HTR-8/SVneo (cell line): Measurements from ENCODE around the gene EDA.
A peak's percentile ranks its signal among the peaks of the same experiment; 100 is the strongest.
"Not testable (repeated sequence)": the region's sequence is repeated elsewhere in the genome, so short reads cannot be mapped to it uniquely, and the experiment has no call there.

ENCODE experiments used
- DNase-seq: peaks from one replicate; pipeline ENCODE4 v3.0.0; 2011; ENCODE audit warnings: low spot score, mixed read lengths; ENCODE audit not compliant: insufficient read length
- FAIRE-seq: peaks from 2 replicates; lab custom pipeline; 2011; peaks lifted over from hg19 to GRCh38; lab: Jason Lieb, UNC

The EDA gene

GRCh38 chrX:69919749-69920148 is 303.8 kb downstream of the EDA start:
- DNase-seq (no peak), FAIRE-seq (no peak)

DNA sequence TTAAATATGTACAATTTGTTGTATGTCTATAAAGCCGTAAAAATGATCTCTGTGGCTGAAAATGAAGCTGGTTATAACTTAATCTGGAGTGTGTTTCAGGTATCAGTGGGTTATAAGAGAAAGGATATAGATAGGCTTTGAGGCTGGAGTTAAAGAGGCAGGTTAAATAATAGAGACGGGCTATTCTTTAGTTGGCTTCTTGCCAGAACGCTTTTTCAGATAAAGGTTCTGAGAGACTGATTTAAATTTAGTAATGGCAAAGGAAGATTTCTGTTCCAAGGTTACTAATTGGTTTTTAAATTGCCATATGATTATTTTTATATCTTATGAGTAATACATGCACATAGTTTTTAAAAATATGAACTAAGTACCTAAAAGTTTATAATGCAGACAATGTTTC is 316.4 kb downstream of the EDA start:
- DNase-seq (no peak), FAIRE-seq (no peak)

DNA sequence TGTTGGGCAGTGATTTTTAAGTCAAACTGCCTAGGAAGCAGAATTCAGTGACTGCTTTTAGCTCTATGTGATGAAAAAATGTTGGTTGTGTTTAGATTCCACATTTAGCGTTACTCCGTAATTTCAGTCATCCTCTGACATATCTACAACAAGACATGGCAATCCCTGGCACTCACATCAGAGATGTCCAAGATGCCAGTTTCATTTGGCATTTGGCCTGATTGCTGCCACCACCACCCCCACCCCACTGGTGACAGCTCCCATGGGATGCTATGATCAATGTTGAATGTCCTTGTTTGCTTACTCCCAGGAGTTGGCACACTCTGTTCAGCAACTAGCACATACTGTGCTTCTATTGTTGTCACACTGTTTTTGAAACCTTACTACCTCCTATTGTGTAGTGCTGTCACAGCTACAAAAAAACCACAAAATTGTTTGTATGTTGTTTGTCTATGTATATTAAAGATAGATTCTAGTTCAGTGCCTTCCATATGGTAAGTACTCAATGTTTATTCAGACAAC is 332.4 kb downstream of the EDA start:
- DNase-seq (no peak), FAIRE-seq (peak; percentile 55)

DNA sequence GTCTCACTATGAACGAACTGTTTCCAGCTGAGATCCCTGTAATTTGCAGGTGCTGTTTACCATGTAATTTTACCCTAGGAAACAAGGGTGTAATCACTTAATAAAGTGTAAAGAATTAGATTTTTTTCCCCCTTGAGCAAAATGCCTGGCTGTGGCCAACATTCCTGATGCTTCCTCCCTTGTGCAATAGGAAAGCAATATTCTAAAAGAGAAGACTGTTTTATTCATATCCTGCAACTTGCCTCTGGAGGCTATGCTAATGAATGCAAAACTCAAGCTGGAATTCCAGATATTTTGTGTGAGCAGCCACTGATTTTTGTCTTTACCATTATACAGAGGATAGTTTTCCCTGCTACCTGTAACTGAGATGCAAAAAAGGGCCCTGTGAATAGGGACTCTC is 335.8 kb downstream of the EDA start:
- no peak for DNase-seq
- FAIRE-seq: no peak

DNA sequence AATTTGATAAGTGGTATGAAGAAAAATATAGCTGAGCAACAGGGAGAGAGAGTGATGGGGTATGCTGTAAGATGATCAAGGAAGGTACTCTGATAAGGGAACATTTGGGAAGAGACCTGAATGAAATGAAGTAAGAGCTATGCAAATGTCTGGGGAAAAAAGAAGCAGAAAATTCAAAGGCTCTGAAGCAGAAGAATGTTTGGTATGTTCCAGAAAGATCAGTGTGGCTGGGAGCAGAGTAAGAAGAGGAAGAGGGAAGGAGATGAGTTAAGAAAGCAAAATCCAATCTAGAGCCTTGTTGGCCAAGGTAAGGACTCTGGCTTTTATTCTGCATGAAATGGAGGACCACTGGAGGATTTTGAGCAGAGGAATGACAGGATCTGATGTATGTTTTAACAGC is 343.8 kb downstream of the EDA start:
- FAIRE-seq: no peak
- DNase-seq: no peak

GRCh38 chrX:69961365-69962072 is 345.6 kb downstream of the EDA start:
- DNase-seq (no peak), FAIRE-seq (peak; percentile 31)

GRCh38 chrX:69968950-69969349 is 353.0 kb downstream of the EDA start:
- DNase-seq (no peak), FAIRE-seq (no peak)

DNA sequence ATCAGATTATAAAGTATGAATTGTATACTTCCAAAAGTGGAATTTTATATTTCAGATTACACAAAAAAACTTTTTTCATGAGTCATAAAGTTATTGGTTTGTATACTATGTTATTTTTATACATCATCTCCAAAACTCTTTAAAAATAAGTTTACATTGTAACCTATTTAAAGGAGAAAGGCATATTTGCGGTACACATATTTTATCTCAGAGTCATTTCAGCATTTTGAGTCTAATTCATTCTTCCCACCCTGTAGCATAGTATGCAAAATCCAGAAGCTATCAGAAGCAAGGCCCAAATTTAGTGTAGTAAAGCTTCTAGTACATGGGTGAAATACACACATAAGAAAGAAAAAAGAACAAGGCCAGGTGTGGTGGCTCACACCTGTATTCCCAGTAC is 353.5 kb downstream of the EDA start:
- FAIRE-seq: no peak
- no peak for DNase-seq

GRCh38 chrX:69987691-69988090 is 371.8 kb downstream of the EDA start:
- FAIRE-seq (no peak), DNase-seq (no peak)

- FAIRE-seq (no peak), DNase-seq (no peak)
Measured at GRCh38 chrX:69988955-69989394, 373.1 kb downstream of the EDA start.

- FAIRE-seq (no peak), DNase-seq (no peak)
Measured at GRCh38 chrX:69991685-69992084, 375.8 kb downstream of the EDA start.

- FAIRE-seq: no peak
- no peak for DNase-seq
Measured at GRCh38 chrX:69993494-69993893, 377.6 kb downstream of the EDA start.

DNA sequence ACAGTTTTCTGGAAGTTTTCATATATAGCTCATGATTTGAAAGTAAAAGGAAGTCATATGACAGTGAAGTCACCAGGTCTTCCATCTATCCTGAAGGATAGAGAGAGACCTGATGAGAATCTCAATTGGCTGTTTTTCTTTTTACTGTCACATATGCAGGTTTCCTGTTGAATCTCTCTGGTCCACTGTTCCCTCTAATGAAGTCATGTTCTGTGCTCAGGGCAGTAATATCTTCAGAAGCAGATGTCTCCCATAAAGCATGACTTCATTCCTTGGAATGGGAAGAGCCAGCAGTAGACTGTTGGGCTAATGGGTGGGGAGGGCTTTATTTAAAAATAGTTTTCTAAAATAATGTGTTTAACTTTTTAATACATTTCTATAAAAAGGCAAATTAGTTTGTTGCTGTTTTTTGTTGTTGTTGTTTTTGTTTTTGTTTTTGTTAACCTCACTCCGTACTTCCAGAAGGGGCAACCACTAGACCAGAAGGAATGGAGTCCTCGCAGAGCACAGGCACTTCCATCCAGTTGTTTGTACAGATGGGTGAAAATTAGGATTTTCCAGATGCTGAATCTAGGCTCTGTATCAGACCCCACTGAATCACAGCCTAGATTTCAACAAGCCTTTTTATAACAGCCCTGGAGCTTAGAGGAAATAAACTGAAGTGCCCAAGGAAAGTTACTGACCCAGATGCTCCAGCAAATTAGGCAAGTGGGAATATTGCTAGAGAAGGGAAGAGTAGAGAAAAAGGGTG is 379.6 kb downstream of the EDA start:
- DNase-seq (no peak), FAIRE-seq (no peak)

DNA sequence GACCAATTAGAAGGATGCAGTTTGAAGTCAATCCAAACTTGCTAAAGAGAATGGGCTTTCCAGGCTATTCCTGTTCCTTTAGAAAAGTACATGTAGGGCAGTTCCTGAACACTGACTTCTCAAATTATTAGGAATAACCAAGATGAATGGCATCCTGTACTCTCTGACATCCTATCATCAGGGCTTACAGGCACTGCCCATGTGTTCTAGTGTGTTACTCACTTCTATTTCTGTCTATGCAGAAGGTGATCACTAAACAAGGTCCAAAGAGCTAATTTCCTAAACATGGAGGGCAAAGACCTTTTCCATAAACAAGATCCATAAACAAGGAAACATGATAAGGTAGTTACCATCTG is 380.2 kb downstream of the EDA start:
- FAIRE-seq: no peak
- DNase-seq: no peak

DNA sequence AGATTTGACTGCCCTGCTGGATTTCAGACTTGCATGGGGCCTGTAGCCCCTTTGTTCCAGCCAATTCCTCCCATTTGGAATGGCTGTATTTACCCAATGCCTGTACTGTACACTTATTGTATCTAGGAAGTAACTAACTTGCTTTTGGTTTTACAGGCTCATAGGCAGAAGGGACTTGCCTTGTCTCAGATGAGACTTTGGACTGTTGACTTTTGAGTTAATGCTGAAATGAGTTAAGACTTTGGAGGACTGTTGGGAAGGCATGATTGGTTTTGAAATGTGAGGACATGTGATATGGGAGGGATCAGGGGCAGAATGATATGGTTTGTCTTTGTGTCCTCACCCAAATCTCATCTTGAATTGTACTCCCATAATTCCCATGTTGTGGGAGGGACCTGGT is 382.4 kb downstream of the EDA start:
- DNase-seq, FAIRE-seq: not testable (repeated sequence)

DNA sequence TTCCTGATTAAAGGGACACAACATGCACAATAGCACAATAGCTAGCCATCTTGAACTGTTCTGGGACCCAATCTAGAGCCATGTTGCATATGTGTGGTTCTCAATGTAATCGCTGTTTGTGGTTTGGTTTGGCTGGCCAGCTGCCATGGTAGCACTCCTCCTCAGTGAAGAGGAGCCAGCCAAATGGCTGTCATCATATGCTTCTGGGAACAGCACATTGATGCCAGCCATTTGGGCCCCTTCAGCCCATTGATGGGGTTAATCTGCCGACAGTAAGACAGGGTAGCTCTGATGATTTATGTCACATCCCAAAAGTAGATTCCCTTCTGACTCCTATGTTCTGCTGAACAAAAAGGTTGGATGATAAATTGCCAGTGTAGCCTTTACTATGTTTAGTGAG is 385.4 kb downstream of the EDA start:
- DNase-seq (no peak), FAIRE-seq (no peak)

GRCh38 chrX:70001708-70002341 is 385.9 kb downstream of the EDA start:
- FAIRE-seq (no peak), DNase-seq (no peak)

- FAIRE-seq (no peak), DNase-seq (no peak)
Measured at GRCh38 chrX:70007946-70008345, 392.0 kb downstream of the EDA start.

DNA sequence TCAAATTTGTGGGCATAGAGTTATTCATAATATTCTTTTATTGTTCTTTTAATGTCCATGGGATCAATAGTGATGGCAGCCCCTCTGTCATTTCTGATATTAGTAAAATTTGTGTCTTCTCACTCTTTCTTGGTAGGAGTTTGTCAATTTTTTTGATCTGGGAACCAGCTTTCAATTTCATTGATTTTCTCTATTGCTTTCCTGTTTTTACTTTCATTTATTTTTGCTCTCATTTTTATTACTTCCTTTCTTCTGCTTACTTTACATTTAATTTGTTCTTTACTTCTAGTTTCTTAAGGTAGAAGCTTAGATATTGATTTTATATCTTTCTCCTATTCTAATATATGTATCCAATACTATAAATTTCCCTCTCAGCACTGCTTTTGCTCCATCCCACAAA is 393.1 kb downstream of the EDA start:
- no peak for DNase-seq
- FAIRE-seq: no peak

DNA sequence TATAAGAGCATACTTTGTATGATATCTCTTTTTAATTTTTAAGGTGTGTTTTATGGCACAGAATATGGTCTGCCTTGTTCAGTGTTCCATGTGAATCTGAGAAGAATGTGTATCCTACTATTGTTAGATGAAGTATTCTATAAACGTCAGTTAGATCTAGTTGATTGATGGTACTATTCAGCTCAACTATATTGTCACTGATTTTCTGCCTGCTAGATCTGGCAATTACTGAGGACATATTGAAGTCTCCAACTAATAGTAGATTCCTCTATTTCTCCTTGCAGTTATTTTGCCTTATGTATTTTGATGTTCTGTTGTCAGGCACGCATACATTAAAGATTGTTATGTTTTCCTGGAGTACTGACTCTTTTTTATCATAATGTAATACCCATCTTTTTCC is 394.1 kb downstream of the EDA start:
- DNase-seq (no peak), FAIRE-seq (no peak)

DNA sequence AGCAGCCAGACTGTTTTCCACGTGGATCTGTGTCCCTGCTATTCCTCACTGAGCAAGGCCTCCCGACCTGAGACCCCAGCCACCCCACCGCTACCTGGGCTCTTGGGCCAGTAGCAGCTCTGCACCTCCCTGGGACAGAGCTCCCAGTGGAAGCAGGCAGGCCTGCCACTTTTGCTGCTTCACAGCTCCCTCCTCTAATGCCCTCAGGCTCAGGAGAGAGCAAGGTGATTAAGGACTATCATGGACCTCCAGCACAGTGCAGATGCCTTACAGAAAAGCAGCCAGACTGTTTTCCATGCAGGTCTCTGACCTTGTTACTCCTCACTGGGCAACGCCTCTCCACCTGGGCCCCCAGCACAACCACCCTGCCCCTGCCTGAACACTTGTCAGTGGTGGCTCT is 396.8 kb downstream of the EDA start:
- DNase-seq (no peak), FAIRE-seq (no peak)
